GM21723 (cell line): ENCODE measurements around the gene DGKE.

Experiments used
- ATAC-seq: cut with Tn5 transposase; IDR thresholded peaks from one replicate; pipeline ENCODE4 v1.9.1; 2021; ENCODE audit warnings: mild to moderate bottlenecking, moderate library complexity; ENCODE audit not compliant: unreplicated experiment

The DGKE gene

DNA sequence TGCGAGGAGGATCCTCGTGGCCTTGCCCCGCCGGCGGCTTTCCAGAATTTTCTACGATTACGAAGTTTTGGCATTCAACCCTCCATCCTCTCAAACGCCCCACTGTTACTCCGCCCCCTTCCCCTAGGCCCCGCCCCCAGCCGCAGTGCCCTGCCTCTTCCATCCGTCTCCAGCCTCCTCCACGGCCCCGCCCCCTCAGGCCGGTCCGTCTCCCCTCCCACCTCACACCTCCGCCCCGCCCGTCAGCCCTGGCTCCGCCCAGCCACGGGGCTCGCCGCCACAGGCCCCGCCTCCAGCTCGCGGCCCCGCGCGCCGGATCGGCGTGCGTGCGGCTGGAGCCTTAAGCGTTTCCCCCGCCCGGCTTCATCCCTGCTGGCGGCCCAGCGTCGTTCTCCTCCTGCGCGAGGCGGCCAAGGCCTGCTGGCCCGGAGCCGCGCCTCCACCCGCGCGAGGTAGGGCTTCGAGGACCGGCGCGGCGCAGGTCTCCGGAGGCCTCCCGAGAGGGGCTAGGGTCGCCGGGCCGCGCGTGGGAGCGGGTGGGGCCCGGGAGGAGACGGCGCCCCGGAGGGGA lies at the start of gene DGKE, which contains the start of gene C17orf67:
Gene DGKE (plus strand): TSS at position 343 of the 571 bp plus-strand sequence. CDS start 645 bp downstream, outside the sequence.
Gene C17orf67 (minus strand): TSS at position 112 of the 571 bp plus-strand sequence. CDS start 18,110 bp downstream, outside the sequence.
- peak; percentile 72 for ATAC-seq

GRCh38 chr17:56785405-56785804 lies 48.5 kb upstream of the DGKE start:
- ATAC-seq = no peak

- ATAC-seq = no peak
Measured at GRCh38 chr17:56785997-56786680, 47.8 kb upstream of the DGKE start.

- peak; percentile 79 for ATAC-seq
Measured at GRCh38 chr17:56786989-56787482, 46.9 kb upstream of the DGKE start.

GRCh38 chr17:56792267-56792666 lies 41.7 kb upstream of the DGKE start:
- ATAC-seq = no peak

GRCh38 chr17:56793531-56793930 lies 40.4 kb upstream of the DGKE start:
- no peak for ATAC-seq

DNA sequence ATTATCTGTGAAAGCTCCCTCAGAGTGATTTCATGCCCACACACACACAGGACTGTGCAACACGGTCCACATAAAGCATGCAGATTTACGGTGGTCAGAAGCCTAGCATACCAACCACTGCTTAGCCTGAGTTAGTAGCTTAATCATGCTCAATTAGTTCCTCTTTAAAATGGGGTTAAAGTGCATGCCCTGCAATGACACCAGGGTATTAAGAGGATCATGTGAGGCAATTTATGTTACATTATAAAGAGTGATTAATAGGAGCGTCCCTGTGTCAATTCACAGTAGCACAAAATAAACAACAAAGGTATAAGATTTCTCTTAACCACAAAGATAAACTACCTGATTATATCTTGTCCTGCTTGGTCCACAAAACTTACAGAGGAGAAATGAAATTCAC lies 40.0 kb upstream of the DGKE start:
- no peak for ATAC-seq

DNA sequence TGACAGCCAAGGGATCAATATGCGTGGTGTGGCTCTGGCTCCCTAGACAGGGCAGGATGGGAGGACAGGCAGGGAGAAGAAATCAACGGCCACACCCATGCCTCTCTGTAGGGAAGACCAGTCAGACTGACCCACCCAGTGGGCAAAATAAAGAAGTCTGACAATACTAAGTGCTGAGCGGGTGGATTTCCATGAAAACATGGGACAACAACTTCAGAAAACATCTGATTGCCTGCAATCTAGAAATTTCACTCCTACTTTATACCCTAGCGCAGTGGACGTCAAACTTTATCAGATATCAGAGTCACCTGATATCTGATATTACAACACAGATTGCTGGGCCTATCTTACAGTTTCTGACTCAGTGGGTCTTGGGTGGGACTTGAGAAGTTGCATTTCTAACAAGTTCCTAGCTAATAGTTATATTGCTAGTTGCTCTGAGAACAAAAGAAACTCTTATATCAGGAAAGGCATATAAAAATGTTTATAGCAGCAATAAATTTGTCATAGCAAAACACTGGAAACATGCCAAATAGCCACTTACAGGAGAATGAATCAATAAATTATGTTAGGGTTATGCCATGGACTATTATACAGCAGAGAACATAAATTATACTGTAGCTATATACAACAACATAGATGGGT lies 38.6 kb upstream of the DGKE start:
- ATAC-seq = no peak

GRCh38 chr17:56796536-56796935 lies 37.4 kb upstream of the DGKE start:
- ATAC-seq = no peak

DNA sequence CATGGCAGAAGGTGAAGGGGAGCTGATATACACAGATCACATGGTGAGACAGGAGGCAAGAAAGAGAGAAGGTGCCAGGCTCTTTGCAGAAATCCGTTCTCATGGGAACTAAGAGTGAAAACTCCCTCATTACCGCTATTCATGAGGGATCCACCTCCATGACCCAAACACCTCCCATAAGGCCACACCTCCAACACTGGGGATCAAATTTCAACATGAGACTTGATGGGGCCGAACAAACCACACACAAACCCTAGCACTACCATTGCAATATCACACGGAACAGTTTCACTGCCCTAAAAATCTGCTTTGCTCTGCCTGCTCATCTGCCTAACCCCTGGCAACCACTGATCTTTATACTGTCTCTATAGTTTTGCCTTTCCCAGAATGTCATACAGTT lies 35.0 kb upstream of the DGKE start:
- ATAC-seq = no peak

DNA sequence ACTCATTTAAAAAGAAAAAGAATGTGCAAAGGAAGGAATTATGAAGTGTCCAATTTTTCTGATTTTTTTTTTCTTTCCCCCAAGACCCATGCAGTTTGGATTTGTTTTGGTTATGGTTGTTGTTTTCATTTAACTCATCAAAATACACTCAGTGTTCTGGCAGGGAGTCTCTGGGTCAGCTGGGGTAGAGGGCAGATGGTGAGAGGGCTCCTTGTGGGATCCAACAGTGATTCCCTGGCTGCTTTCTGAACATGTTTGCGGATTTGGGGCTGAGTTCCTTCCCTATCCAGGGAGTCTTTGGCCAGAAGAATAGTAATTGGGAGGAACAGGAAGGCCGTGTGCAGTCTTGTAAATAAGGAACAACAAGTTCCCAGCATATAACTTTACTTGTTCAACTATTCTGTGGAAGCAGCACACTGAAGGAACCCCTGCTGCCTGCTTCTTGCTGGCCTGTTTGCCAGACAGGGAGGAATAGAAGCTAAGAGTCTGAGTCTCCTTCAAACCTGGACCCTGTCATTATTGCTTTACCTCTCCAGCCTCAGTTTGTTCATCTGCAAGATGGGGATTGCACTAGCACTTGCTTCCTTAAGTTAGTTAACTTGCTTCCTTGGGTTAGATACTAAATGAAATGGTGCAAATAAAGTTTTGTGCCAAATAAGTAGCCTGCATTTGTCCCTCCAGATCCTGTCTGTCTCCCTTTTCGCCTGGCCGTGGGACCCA lies 32.3 kb upstream of the DGKE start:
- no peak for ATAC-seq

- no peak for ATAC-seq
Measured at GRCh38 chr17:56803071-56803470, 30.9 kb upstream of the DGKE start.

- ATAC-seq = no peak
Measured at GRCh38 chr17:56804454-56804853, 29.5 kb upstream of the DGKE start.

DNA sequence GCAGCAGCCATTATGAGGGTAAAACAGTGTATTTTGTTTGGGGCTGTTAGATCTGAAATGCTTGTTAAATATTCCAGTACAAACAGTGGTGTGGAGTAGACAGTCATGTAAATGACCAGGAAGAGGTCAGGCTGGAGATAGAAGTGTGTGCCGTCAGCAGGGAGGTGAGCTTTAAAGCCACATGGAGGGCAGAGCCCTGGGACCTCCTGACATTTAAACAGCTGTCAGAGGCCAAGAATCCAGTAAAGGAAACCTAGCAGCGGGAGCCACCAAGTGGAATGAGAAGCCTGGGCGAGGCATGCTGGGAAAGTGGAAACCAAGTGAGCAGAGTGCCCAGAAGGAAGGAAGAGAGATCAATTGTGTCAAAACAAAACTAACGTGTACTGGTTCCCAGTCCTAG lies 27.0 kb upstream of the DGKE start:
- ATAC-seq = no peak

DNA sequence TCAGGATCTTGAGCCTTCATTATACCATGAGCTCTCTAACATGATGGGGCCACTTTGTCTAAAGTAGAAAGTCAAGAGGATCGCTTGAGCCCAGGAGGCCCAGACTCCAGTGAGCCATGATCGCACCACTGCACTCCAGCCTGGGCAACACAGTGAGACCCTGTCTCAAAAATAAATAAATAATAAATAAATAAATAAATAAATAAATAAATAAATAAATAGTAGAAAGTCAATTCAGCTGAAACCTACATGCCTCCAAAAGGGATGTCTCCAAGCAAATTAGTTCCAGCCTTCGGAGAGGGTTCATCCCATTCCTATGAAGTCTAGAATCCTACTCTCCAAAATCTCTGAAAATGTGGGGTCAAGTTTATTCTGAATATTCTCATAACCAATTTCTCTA lies 26.2 kb upstream of the DGKE start:
- no peak for ATAC-seq

DNA sequence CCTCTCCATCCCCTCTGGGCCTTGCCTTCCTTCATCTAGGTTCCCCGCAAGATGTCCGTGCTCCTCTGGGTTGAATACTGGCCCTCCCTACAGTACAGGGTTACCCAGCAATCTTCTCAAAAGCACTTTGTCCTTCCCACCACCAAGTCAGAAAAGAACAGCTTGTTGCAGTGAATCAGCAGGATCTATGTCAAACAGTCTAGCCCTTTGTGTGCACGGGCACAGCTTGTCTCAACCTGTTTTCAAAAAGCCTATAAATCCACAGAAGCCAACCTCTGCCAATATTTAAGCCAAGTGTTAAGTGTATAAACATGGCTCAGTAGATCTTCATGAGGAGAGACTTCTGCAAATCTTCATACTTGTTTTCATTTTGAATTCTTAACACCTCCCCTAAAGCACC lies 25.4 kb upstream of the DGKE start:
- ATAC-seq = no peak

GRCh38 chr17:56809106-56809819 lies 24.7 kb upstream of the DGKE start:
- ATAC-seq = no peak

DNA sequence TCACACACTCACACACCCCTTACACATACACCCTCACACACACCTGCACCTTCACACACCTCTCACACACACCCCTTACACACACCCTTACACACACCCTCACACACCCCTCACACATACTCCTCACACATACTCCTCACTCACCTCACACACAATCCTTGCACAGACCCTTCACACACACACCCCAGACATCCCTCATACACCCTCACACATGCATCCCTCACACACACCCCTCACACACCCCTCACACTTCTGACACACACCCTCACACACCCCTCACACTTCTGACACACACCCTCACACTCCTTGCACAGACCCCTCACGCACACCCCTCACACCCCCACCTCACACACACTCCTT lies 24.2 kb upstream of the DGKE start:
- ATAC-seq = no peak

- no peak for ATAC-seq
Measured at GRCh38 chr17:56810343-56810742, 23.6 kb upstream of the DGKE start.

DNA sequence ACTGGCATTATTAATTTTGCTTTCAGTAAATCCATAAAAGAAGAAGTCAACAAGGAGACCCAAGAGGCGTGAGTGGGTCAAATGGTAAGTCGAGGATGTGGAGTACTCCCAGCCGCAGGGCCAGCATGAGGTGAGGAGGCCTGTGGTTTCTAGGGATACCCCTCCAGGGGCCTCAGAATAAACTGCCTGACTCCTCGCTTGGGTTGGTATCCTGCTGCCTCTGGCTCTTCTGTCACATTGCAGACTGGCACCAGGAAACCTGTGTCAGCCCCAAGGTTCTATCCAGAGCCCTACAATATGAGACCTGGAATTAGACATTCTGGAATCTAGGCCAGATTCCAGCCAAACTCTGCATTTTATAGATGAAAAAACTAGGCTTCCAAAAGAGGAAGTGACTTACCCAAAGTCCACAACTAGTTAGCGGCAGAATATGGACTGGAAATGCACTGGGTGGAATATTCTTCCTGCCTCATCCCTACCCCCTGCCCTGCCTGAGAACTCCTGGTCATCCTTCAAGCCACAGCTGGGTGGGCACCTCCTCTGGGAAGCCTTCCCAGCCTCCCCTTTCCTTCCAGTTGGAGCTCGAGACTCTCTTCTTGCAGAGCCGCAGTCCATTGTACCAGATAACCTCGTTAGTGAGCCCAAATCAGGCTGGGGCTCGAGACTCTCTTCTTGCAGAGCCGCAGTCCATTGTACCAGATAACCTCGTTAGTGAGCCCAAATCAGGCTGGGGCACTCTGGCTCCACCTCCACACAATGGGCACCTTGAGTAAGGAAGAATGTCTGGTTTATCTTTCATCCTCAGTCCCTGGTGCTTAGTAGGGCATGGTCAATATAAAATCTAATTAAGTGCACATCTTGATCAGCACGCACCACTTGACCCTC lies 22.8 kb upstream of the DGKE start:
- ATAC-seq = no peak
